RWPE2 (cell line): ENCODE data around the gene TP63.

Source experiments
- ATAC-seq: fragments of 200-7000 bp; cut with Tn5 transposase; 3 replicates; pipeline ENCODE4 v1.9.1; 2021; ENCODE audit warnings: low read depth
- DNase-seq: peaks from one replicate; pipeline ENCODE4 v3.0.0-alpha.2; 2020; ENCODE audit warnings: low spot score
- H3K27ac ChIP-seq: fragments of 450-650 bp; 2 replicates; pipeline ENCODE4 v1.5.1; 2017; ENCODE audit warnings: mild to moderate bottlenecking; ENCODE audit not compliant: poor library complexity, severe bottlenecking
- H3K27me3 ChIP-seq: fragments of 250-450 bp; sonication (Bioruptor Pico); 2 replicates; pipeline ENCODE4 v1.5.1; 2021; ENCODE audit warnings: mild to moderate bottlenecking, moderate library complexity; ENCODE audit not compliant: insufficient read depth, poor library complexity, severe bottlenecking
- H3K36me3 ChIP-seq: fragments of 250-450 bp; sonication (Bioruptor Pico); 2 replicates; pipeline ENCODE4 v1.5.1; 2020; ENCODE audit warnings: low read depth, mild to moderate bottlenecking, moderate library complexity
- H3K4me1 ChIP-seq: fragments of 250-450 bp; sonication (Bioruptor Pico); 2 replicates; pipeline ENCODE4 v1.5.1; 2021; ENCODE audit warnings: mild to moderate bottlenecking, moderate library complexity; ENCODE audit not compliant: insufficient read depth, poor library complexity, severe bottlenecking
- H3K4me3 ChIP-seq: fragments of 250-450 bp; sonication (Bioruptor Pico); 2 replicates; pipeline ENCODE4 v1.5.1; 2021; ENCODE audit warnings: mild to moderate bottlenecking, moderate library complexity; ENCODE audit not compliant: severe bottlenecking
- H3K9me3 ChIP-seq: fragments of 250-450 bp; sonication (Bioruptor Pico); 2 replicates; pipeline ENCODE4 v1.5.1; 2021; ENCODE audit warnings: mild to moderate bottlenecking, moderate library complexity; ENCODE audit not compliant: severe bottlenecking
- CTCF ChIP-seq: fragments of 450-650 bp; IDR thresholded peaks from one replicate; pipeline ENCODE4 v1.5.1; 2017; ENCODE audit warnings: mild to moderate bottlenecking, moderate library complexity; ENCODE audit not compliant: poor library complexity, severe bottlenecking

The TP63 gene

GRCh38 chr3:189735913-189736312 is 104.7 kb downstream of the TP63 start:
- TF ChIP-seq CTCF, result no peak
- Histone ChIP-seq H3K27ac (no peak overlapping the region), H3K4me3 (no peak overlapping the region), H3K9me3 (no peaks in the 10 kb centered on the region), H3K4me1 (no peaks in the 10 kb centered on the region), H3K36me3 (no peaks in the 10 kb centered on the region), H3K27me3 (no peaks in the 10 kb centered on the region)
- DNase-seq (no peak), ATAC-seq (no peak)

DNA sequence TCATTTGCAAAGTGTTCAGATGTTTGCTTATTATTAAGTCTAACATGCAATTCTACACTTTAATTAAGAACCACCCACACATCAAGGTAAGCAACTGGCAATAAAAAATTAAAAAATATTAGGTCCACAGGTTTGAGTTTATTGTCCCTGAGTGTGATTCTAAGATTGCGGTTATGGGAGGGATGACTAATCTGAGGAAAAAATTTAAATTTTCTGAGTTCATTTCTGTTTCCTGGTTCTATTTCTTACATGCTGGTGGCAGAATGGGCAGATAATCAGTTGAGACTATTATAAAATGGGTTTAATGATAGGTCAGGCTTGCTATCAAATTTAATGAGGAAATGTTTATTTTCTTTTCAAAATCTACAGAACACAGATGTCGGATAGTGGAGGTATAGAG is 105.9 kb downstream of the TP63 start:
- H3K9me3 ChIP-seq, result no peaks in the 10 kb centered on the region
- no peak for DNase-seq
- H3K4me1 ChIP-seq, result no peaks in the 10 kb centered on the region
- H3K36me3 ChIP-seq, result no peaks in the 10 kb centered on the region
- H3K27ac ChIP-seq, result no peak overlapping the region
- no peak for TF ChIP-seq CTCF
- no peak overlapping the region for H3K4me3 ChIP-seq
- no peak for ATAC-seq
- H3K27me3 ChIP-seq, result no peaks in the 10 kb centered on the region

DNA sequence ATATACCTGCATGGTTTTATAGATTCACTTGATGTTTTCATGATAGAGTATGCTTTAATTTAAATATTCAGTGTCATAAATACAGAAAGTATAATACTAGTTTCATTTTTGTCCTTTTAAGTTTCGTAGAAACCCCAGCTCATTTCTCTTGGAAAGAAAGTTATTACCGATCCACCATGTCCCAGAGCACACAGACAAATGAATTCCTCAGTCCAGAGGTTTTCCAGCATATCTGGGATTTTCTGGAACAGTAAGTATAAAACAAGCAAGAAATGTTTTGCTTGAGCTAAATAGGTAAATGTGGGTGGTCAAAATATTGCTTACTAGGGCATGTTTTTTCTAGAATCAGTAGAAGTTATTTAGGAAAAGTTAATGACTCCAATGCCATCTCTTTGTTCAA is 106.4 kb downstream of the TP63 start:
- H3K4me3 ChIP-seq, result no peak overlapping the region
- no peaks in the 10 kb centered on the region for H3K27me3 ChIP-seq
- H3K36me3 ChIP-seq, result no peaks in the 10 kb centered on the region
- no peak for TF ChIP-seq CTCF
- ATAC-seq, result no peak
- DNase-seq, result no peak
- no peaks in the 10 kb centered on the region for H3K9me3 ChIP-seq
- H3K4me1 ChIP-seq, result no peaks in the 10 kb centered on the region
- no peak overlapping the region for H3K27ac ChIP-seq

GRCh38 chr3:189739378-189739777 is 108.2 kb downstream of the TP63 start:
- Histone ChIP-seq H3K4me3 (no peak overlapping the region), H3K9me3 (no peaks in the 10 kb centered on the region), H3K27ac (no peak overlapping the region), H3K36me3 (no peaks in the 10 kb centered on the region), H3K27me3 (no peaks in the 10 kb centered on the region), H3K4me1 (no peaks in the 10 kb centered on the region)
- no peak for DNase-seq
- ATAC-seq, result no peak
- no peak for TF ChIP-seq CTCF

DNA sequence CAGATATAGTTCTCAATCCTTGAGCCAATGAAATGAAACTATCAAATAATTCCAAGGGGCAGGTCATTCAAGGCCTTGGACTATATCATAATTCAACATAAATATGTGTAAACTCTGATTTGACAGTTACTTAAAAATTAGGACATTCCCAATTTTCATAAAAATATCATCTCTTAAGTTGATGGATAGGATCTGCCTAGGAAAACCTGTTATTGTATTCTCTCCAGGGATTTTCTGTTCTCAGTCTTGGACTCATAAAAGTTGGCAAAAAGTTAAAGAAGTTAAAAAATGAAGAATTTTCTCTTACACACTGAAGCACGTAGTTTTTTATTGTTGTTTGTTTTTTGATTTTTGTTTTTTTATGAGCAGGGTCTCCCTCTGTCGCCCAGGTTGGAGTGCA is 109.0 kb downstream of the TP63 start:
- Histone ChIP-seq H3K36me3 (no peaks in the 10 kb centered on the region), H3K27me3 (no peaks in the 10 kb centered on the region), H3K27ac (no peak overlapping the region), H3K4me1 (no peaks in the 10 kb centered on the region), H3K4me3 (no peak overlapping the region), H3K9me3 (no peaks in the 10 kb centered on the region)
- no peak for DNase-seq
- no peak for TF ChIP-seq CTCF
- ATAC-seq, result no peak
